Erythroblast (primary cell): Measurements from ENCODE around the gene C1QL2.

ENCODE experiments used
- GATA1 ChIP-seq: IDR thresholded peaks from 2 replicates; pipeline ENCODE4 v1.6.1; 2011; ENCODE audit warnings: low read depth, mild to moderate bottlenecking, control low read depth, low read length, moderate library complexity
- POLR2A ChIP-seq: IDR thresholded peaks from 2 replicates; pipeline ENCODE4 v1.6.1; 2011; ENCODE audit warnings: mild to moderate bottlenecking, low read length

- TF ChIP-seq POLR2A (no peak), GATA1 (no peak)
Measured at GRCh38 chr2:119156891-119157773, 1.4 kb downstream of the C1QL2 start.
